HEK293 (cell line): ENCODE data around the gene DSCAML1.

ENCODE experiments used
- CTCF ChIA-PET: fragments of 350-600 bp; formaldehyde crosslinking; extraction: SDS; loops from one replicate; lab custom pipeline; 2021; ENCODE audit warnings: antibody characterized with exemption; lab: Yijun Ruan, JAX
- POLR2A ChIA-PET: fragments of 300-600 bp; formaldehyde crosslinking; extraction: SDS; loops from one replicate; lab custom pipeline; 2020; ENCODE audit warnings: antibody characterized with exemption, inconsistent platforms; lab: Yijun Ruan, JAX
- H3K27ac ChIP-seq: fragments of 200-500 bp; sonication (Bioruptor generic); 2 replicates; pipeline ENCODE4 v1.5.1; 2014; ENCODE audit warnings: low read depth, low read length, control low read depth, inconsistent platforms; ENCODE audit errors: extremely low read depth
- H3K36me3 ChIP-seq, 2 experiments: fragments of 200-500 bp in 1 of 2; sonication (Bioruptor generic) in 1 of 2; 1 replicate in 1 of 2; 2 replicates in 1 of 2; pipeline ENCODE4 v1.5.1; 2014 to 2017; ENCODE audit warnings: inconsistent platforms in 2 of 2, low read length in 2 of 2; ENCODE audit not compliant: control insufficient read depth in 2 of 2, insufficient read depth in 1 of 2
- H3K4me1 ChIP-seq: fragments of 200-500 bp; sonication (Bioruptor generic); 2 replicates; pipeline ENCODE4 v1.5.1; 2014; ENCODE audit warnings: mild to moderate bottlenecking, low read length, inconsistent platforms; ENCODE audit not compliant: control insufficient read depth, insufficient read depth
- H3K4me3 ChIP-seq: 2 replicates; pipeline ENCODE4 v1.5.1; 2011; ENCODE audit warnings: low read depth, mild to moderate bottlenecking, control low read depth, low read length, moderate library complexity
- H3K9me3 ChIP-seq: fragments of 200-500 bp; sonication (Bioruptor generic); 2 replicates; pipeline ENCODE4 v1.5.1; 2014; ENCODE audit warnings: low read depth, low read length, inconsistent platforms; ENCODE audit not compliant: control insufficient read depth, insufficient read depth
- ELK4 ChIP-seq: IDR thresholded peaks from 2 replicates; pipeline ENCODE4 v1.6.1; 2011; ENCODE audit warnings: mild to moderate bottlenecking, low read depth, low read length, borderline replicate concordance
- GLIS2 ChIP-seq: fragments of 450-650 bp; formaldehyde crosslinking; IDR thresholded peaks from 2 replicates; pipeline ENCODE4 v1.5.1; 2016; ENCODE audit warnings: missing biosample characterization, missing genetic modification characterization
- KLF10 ChIP-seq: fragments of 450-650 bp; IDR thresholded peaks from 2 replicates; pipeline ENCODE4 v1.5.1; 2018; ENCODE audit warnings: missing biosample characterization, mild to moderate bottlenecking, missing genetic modification characterization
- KLF8 ChIP-seq: fragments of 450-650 bp; formaldehyde crosslinking; IDR thresholded peaks from 2 replicates; pipeline ENCODE4 v1.5.1; 2016; ENCODE audit warnings: missing biosample characterization, missing genetic modification characterization
- SALL2 ChIP-seq: fragments of 450-650 bp; formaldehyde crosslinking; IDR thresholded peaks from 2 replicates; pipeline ENCODE4 v1.5.0; 2017; ENCODE audit warnings: missing biosample characterization, mild to moderate bottlenecking, missing genetic modification characterization, borderline replicate concordance
- ZBTB11 ChIP-seq: fragments of 450-650 bp; formaldehyde crosslinking; conservative IDR thresholded peaks from 2 replicates; pipeline ENCODE4 v1.5.1; 2016; ENCODE audit warnings: low read depth, missing biosample characterization, missing genetic modification characterization
- ZBTB17 ChIP-seq: fragments of 450-650 bp; formaldehyde crosslinking; IDR thresholded peaks from 2 replicates; pipeline ENCODE4 v1.5.1; 2016; ENCODE audit warnings: missing biosample characterization, missing genetic modification characterization
- ZBTB21 ChIP-seq: fragments of 450-650 bp; formaldehyde crosslinking; IDR thresholded peaks from 2 replicates; pipeline ENCODE4 v1.5.1; 2017; ENCODE audit warnings: missing biosample characterization, missing genetic modification characterization
- ZFP37 ChIP-seq: fragments of 450-650 bp; formaldehyde crosslinking; IDR thresholded peaks from 2 replicates; pipeline ENCODE4 v1.5.1; 2016; ENCODE audit warnings: missing biosample characterization, missing genetic modification characterization
- ZNF23 ChIP-seq: fragments of 450-650 bp; formaldehyde crosslinking; IDR thresholded peaks from 2 replicates; pipeline ENCODE4 v1.5.1; 2016; ENCODE audit warnings: missing biosample characterization, missing genetic modification characterization, borderline replicate concordance
- ZNF239 ChIP-seq: fragments of 450-650 bp; formaldehyde crosslinking; IDR thresholded peaks from 2 replicates; pipeline ENCODE4 v1.5.1; 2016; ENCODE audit warnings: missing biosample characterization, missing genetic modification characterization
- ZNF341 ChIP-seq: fragments of 450-650 bp; formaldehyde crosslinking; IDR thresholded peaks from 2 replicates; pipeline ENCODE4; 2016; ENCODE audit warnings: low read depth, missing biosample characterization, missing genetic modification characterization
- ZNF354C ChIP-seq: fragments of 450-650 bp; formaldehyde crosslinking; IDR thresholded peaks from 2 replicates; pipeline ENCODE4 v1.5.1; 2016; ENCODE audit warnings: missing biosample characterization, missing genetic modification characterization, low read depth, borderline replicate concordance
- ZNF416 ChIP-seq: fragments of 450-650 bp; formaldehyde crosslinking; IDR thresholded peaks from 2 replicates; pipeline ENCODE4 v1.5.1; 2016; ENCODE audit warnings: missing biosample characterization, missing genetic modification characterization
- ZNF426 ChIP-seq: fragments of 450-650 bp; formaldehyde crosslinking; IDR thresholded peaks from 2 replicates; pipeline ENCODE4 v1.5.1; 2017; ENCODE audit warnings: missing biosample characterization, missing genetic modification characterization, mild to moderate bottlenecking, inconsistent platforms, moderate library complexity
- ZNF48 ChIP-seq: fragments of 450-650 bp; formaldehyde crosslinking; IDR thresholded peaks from 2 replicates; pipeline ENCODE4 v1.5.1; 2016; ENCODE audit warnings: missing biosample characterization, missing genetic modification characterization
- ZNF560 ChIP-seq: fragments of 450-650 bp; formaldehyde crosslinking; IDR thresholded peaks from 2 replicates; pipeline ENCODE4 v1.5.1; 2017; ENCODE audit warnings: missing biosample characterization, missing genetic modification characterization, borderline replicate concordance
- ZNF561 ChIP-seq: fragments of 450-650 bp; IDR thresholded peaks from 2 replicates; pipeline ENCODE4 v1.5.1; 2018; ENCODE audit warnings: missing biosample characterization, missing genetic modification characterization, borderline replicate concordance
- ZNF571 ChIP-seq: fragments of 450-650 bp; formaldehyde crosslinking; IDR thresholded peaks from 2 replicates; pipeline ENCODE4 v1.5.0; 2017; ENCODE audit warnings: missing biosample characterization, missing genetic modification characterization
- ZNF585B ChIP-seq: fragments of 450-650 bp; formaldehyde crosslinking; IDR thresholded peaks from 2 replicates; pipeline ENCODE4 v1.5.1; 2016; ENCODE audit warnings: missing biosample characterization, missing genetic modification characterization
- ZNF621 ChIP-seq: fragments of 450-650 bp; formaldehyde crosslinking; IDR thresholded peaks from 2 replicates; pipeline ENCODE4 v1.5.1; 2017; ENCODE audit warnings: missing biosample characterization, missing genetic modification characterization
- ZNF624 ChIP-seq: fragments of 450-650 bp; formaldehyde crosslinking; IDR thresholded peaks from 2 replicates; pipeline ENCODE4 v1.5.1; 2017; ENCODE audit warnings: missing biosample characterization, missing genetic modification characterization
- ZSCAN18 ChIP-seq: fragments of 450-650 bp; formaldehyde crosslinking; IDR thresholded peaks from 2 replicates; pipeline ENCODE4 v1.5.1; 2016; ENCODE audit warnings: missing biosample characterization, missing genetic modification characterization
- ZSCAN23 ChIP-seq: fragments of 450-650 bp; formaldehyde crosslinking; IDR thresholded peaks from 2 replicates; pipeline ENCODE4 v1.5.1; 2016; ENCODE audit warnings: missing biosample characterization, missing genetic modification characterization
- TF ChIP-seq, protein P1 (sequence below): fragments of 450-650 bp; formaldehyde crosslinking; IDR thresholded peaks from 2 replicates; pipeline ENCODE4 v1.5.1; 2016; ENCODE audit warnings: missing biosample characterization, missing genetic modification characterization
- TF ChIP-seq, protein P2 (sequence below): fragments of 450-650 bp; formaldehyde crosslinking; IDR thresholded peaks from 2 replicates; pipeline ENCODE4 v1.5.1; 2017; ENCODE audit warnings: missing biosample characterization, missing genetic modification characterization

The DSCAML1 gene

GRCh38 chr11:117644403-117645155 lies 152.4 kb downstream of the DSCAML1 start (continued):
- TF ChIP-seq ZBTB11 (tag by site-specific recombination) (no peak), ZNF571 (tag by site-specific recombination) (no peak), KLF10 (tag by site-specific recombination) (no peak), ZNF239 (no peak), ZBTB17 (no peak), ZNF621 (tag by site-specific recombination) (no peak), ZNF354C (tag by site-specific recombination) (no peak), ZNF23 (tag by site-specific recombination) (no peak)
- TF ChIP-seq, protein P1, sequence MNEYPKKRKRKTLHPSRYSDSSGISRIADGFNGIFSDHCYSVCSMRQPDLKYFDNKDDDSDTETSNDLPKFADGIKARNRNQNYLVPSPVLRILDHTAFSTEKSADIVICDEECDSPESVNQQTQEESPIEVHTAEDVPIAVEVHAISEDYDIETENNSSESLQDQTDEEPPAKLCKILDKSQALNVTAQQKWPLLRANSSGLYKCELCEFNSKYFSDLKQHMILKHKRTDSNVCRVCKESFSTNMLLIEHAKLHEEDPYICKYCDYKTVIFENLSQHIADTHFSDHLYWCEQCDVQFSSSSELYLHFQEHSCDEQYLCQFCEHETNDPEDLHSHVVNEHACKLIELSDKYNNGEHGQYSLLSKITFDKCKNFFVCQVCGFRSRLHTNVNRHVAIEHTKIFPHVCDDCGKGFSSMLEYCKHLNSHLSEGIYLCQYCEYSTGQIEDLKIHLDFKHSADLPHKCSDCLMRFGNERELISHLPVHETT (tag by site-specific recombination): no peak
- TF ChIP-seq, protein P2, sequence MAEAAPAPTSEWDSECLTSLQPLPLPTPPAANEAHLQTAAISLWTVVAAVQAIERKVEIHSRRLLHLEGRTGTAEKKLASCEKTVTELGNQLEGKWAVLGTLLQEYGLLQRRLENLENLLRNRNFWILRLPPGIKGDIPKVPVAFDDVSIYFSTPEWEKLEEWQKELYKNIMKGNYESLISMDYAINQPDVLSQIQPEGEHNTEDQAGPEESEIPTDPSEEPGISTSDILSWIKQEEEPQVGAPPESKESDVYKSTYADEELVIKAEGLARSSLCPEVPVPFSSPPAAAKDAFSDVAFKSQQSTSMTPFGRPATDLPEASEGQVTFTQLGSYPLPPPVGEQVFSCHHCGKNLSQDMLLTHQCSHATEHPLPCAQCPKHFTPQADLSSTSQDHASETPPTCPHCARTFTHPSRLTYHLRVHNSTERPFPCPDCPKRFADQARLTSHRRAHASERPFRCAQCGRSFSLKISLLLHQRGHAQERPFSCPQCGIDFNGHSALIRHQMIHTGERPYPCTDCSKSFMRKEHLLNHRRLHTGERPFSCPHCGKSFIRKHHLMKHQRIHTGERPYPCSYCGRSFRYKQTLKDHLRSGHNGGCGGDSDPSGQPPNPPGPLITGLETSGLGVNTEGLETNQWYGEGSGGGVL (tag by site-specific recombination): no peak

- no peaks in the 10 kb centered on the region for H3K36me3 ChIP-seq
- H3K9me3 ChIP-seq: no peaks in the 10 kb centered on the region
- H3K27ac ChIP-seq: no peak overlapping the region
- CTCF ChIA-PET: no interaction called here
- POLR2A ChIA-PET: no interaction called here
- no peak overlapping the region for H3K4me3 ChIP-seq
- H3K4me1 ChIP-seq: no peaks in the 10 kb centered on the region
- TF ChIP-seq ZSCAN18 (tag by site-specific recombination): no peak
- TF ChIP-seq ZNF416: no peak
- TF ChIP-seq ELK4: no peak
- no peak for TF ChIP-seq SALL2 (tag by site-specific recombination)
- no peak for TF ChIP-seq ZNF426 (tag by site-specific recombination)
- TF ChIP-seq KLF8 (tag by site-specific recombination): no peak
- TF ChIP-seq ZNF341 (tag by site-specific recombination): no peak
- TF ChIP-seq ZBTB21 (tag by site-specific recombination): no peak
- TF ChIP-seq ZNF560 (tag by site-specific recombination): no peak
- TF ChIP-seq GLIS2 (tag by site-specific recombination): no peak
- no peak for TF ChIP-seq ZNF561 (tag by site-specific recombination)
- TF ChIP-seq ZSCAN23 (tag by site-specific recombination): no peak
- TF ChIP-seq ZNF48: no peak
- no peak for TF ChIP-seq ZNF624
- TF ChIP-seq ZNF585B (tag by site-specific recombination): no peak
- no peak for TF ChIP-seq ZFP37 (tag by site-specific recombination)
Measured at GRCh38 chr11:117643606-117644300, 153.3 kb downstream of the DSCAML1 start.
